OCI-LY7 (cell line): ENCODE measurements around the gene CACNA2D1.
"Not testable (repeated sequence)": the region's sequence is repeated elsewhere in the genome, so short reads cannot be mapped to it uniquely, and the experiment has no call there.

ENCODE experiments used
- EZH2phosphoT487 ChIP-seq: fragments of 200-600 bp; sonication (generic); IDR thresholded peaks from 2 replicates; pipeline ENCODE4 v1.6.1; 2018; ENCODE audit warnings: low read depth, borderline replicate concordance, mild to moderate bottlenecking, mixed run types, antibody characterized with exemption, low read length, moderate library complexity, mixed read lengths
- TF ChIP-seq, protein P1 (sequence below): fragments of 200-600 bp; sonication (generic); conservative IDR thresholded peaks from 2 replicates; pipeline ENCODE4 v1.5.1; 2014; ENCODE audit warnings: mild to moderate bottlenecking, antibody characterized with exemption, low read length, moderate library complexity, mixed read lengths

DNA sequence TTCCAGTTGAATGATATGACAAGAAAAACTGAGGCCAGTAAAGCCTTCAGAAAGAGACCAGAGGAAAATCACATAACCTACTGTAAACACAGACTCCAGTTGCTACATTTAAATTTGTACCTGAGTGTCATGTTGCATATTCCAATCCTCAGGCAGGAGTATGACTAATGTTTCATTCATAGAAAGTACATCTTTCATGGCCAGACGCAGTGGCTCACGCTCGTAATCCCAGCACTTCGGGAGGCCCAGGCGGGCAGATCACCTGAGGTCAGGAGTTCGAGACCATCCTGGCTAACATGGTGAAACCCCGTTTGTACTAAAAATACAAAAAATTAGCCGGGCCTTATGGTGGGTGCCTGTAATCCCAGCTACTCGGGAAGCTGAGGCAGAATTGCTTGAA is 429.0 kb downstream of the CACNA2D1 start:
- TF ChIP-seq, protein P1, sequence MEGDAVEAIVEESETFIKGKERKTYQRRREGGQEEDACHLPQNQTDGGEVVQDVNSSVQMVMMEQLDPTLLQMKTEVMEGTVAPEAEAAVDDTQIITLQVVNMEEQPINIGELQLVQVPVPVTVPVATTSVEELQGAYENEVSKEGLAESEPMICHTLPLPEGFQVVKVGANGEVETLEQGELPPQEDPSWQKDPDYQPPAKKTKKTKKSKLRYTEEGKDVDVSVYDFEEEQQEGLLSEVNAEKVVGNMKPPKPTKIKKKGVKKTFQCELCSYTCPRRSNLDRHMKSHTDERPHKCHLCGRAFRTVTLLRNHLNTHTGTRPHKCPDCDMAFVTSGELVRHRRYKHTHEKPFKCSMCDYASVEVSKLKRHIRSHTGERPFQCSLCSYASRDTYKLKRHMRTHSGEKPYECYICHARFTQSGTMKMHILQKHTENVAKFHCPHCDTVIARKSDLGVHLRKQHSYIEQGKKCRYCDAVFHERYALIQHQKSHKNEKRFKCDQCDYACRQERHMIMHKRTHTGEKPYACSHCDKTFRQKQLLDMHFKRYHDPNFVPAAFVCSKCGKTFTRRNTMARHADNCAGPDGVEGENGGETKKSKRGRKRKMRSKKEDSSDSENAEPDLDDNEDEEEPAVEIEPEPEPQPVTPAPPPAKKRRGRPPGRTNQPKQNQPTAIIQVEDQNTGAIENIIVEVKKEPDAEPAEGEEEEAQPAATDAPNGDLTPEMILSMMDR: not testable (repeated sequence)
- TF ChIP-seq EZH2phosphoT487: not testable (repeated sequence)
